Measurements from ENCODE around the gene FAHD2A. TPM values are rescaled to one million over a fixed set of nuclear protein-coding genes. Genes with fewer than 3 reads are reported as not detected.
"Not testable (repeated sequence)": the region's sequence is repeated elsewhere in the genome, so short reads cannot be mapped to it uniquely, and the experiment has no call there.

The FAHD2A gene
- polyA plus RNA-seq, 2 donors: 9.3 to 11.9 TPM

DNA sequence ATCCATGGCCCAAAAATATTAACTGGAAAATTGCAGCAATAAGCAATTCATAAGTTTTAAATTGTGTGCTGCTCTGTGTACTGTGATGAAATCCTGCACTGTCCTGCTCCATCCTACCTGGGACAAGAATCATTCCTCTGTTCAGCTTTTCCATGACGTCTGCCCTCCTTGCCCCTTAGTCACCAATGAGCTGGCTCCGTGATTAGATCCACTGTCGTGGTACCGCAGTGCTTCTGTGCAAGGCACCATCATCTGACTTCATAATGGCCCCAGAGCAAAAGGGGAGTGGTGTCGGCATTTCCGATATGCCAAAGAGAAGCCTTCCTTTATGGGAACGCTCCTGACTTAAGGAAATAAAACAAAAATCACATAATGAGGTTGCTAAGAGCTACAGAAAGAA, 3.4 kb upstream of the FAHD2A start:
- no peak overlapping the region for H3K4me3 ChIP-seq (ENCODE audit: low read depth in 1 of 2, low read length in 2 of 2)
- no peaks in the 10 kb centered on the region for H3K36me3 ChIP-seq (ENCODE audit: control insufficient read depth in 2 of 2, insufficient read depth in 2 of 2, low read length in 1 of 2)
- H3K4me1 ChIP-seq (ENCODE audit: control insufficient read depth in 2 of 2, insufficient read depth in 2 of 2, low read length in 1 of 2): peaks cover 4 to 11% of the 10 kb centered on the region in 2 donors
- WGBS, 2 donors: 93 to 95% methylated on average over 7 of the region's 7 CpGs
- H3K27me3 ChIP-seq (ENCODE audit: control insufficient read depth in 1 of 2, insufficient read depth in 2 of 2, low read length in 2 of 2): no peaks in the 10 kb centered on the region
- H3K27ac ChIP-seq (ENCODE audit: low read depth in 2 of 2, low read length in 1 of 2): no peak overlapping the region
- H3K9me3 ChIP-seq (ENCODE audit: control insufficient read depth in 2 of 2, insufficient read depth in 1 of 2, low read depth in 1 of 2, low read length in 1 of 2): no peaks in the 10 kb centered on the region

DNA sequence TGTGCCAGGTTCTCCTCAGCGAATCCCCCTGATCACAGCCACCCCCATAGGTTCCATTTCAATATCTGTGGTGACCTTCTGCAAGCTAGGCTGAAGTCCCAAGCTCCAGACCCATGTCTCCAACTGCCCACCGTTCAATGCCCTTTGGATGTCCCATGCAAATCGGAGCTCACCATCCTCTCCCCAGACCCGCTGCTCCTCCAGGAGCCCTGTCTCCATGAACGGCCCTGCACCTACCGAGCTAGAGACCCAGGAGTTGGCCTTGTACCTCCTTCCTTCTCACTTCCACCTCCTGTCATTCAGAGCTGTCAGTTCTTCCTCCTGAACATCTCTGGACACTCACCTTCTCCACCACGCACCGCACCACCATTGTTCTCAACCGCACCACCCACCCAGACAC, 1.0 kb upstream of the FAHD2A start:
- 63 to 72% methylated on average over 9 of the region's 9 CpGs for WGBS, 2 donors
- no peaks in the 10 kb centered on the region for H3K9me3 ChIP-seq (ENCODE audit: control insufficient read depth in 2 of 2, insufficient read depth in 1 of 2, low read depth in 1 of 2, low read length in 1 of 2)
- H3K27me3 ChIP-seq (ENCODE audit: control insufficient read depth in 1 of 2, insufficient read depth in 2 of 2, low read length in 2 of 2): no peaks in the 10 kb centered on the region
- H3K4me1 ChIP-seq (ENCODE audit: control insufficient read depth in 2 of 2, insufficient read depth in 2 of 2, low read length in 1 of 2): peaks cover 4 to 13% of the 10 kb centered on the region in 2 donors
- H3K36me3 ChIP-seq (ENCODE audit: control insufficient read depth in 2 of 2, insufficient read depth in 2 of 2, low read length in 1 of 2): no peaks in the 10 kb centered on the region
- H3K27ac ChIP-seq (ENCODE audit: low read depth in 2 of 2, low read length in 1 of 2): no peak overlapping the region
- H3K4me3 ChIP-seq (ENCODE audit: low read depth in 1 of 2, low read length in 2 of 2): peak overlapping the region; percentile 80 to 98

GRCh38 chr2:95402004-95402369, 521 bp upstream of the FAHD2A start:
- peak overlapping the region in 1 of 2 donors; percentile 87 for H3K27ac ChIP-seq (ENCODE audit: low read depth in 2 of 2, low read length in 1 of 2)
- peaks cover 4 to 13% of the 10 kb centered on the region in 2 donors for H3K4me1 ChIP-seq (ENCODE audit: control insufficient read depth in 2 of 2, insufficient read depth in 2 of 2, low read length in 1 of 2)
- not testable (repeated sequence) for H3K27me3 ChIP-seq (ENCODE audit: control insufficient read depth in 1 of 2, insufficient read depth in 2 of 2, low read length in 2 of 2); H3K36me3 ChIP-seq (ENCODE audit: control insufficient read depth in 2 of 2, insufficient read depth in 2 of 2, low read length in 1 of 2); H3K9me3 ChIP-seq (ENCODE audit: control insufficient read depth in 2 of 2, insufficient read depth in 1 of 2, low read depth in 1 of 2, low read length in 1 of 2)
- WGBS, 2 donors: 1 to 4% methylated on average over 10 of the region's 10 CpGs
- H3K4me3 ChIP-seq (ENCODE audit: low read depth in 1 of 2, low read length in 2 of 2): peak overlapping the region; percentile 80 to 98

GRCh38 chr2:95403204-95403721, 755 bp downstream of the FAHD2A start:
- peak overlapping the region; percentile 80 to 98 for H3K4me3 ChIP-seq (ENCODE audit: low read depth in 1 of 2, low read length in 2 of 2)
- H3K36me3 ChIP-seq (ENCODE audit: control insufficient read depth in 2 of 2, insufficient read depth in 2 of 2, low read length in 1 of 2); H3K9me3 ChIP-seq (ENCODE audit: control insufficient read depth in 2 of 2, insufficient read depth in 1 of 2, low read depth in 1 of 2, low read length in 1 of 2); H3K27me3 ChIP-seq (ENCODE audit: control insufficient read depth in 1 of 2, insufficient read depth in 2 of 2, low read length in 2 of 2): not testable (repeated sequence)
- H3K4me1 ChIP-seq (ENCODE audit: control insufficient read depth in 2 of 2, insufficient read depth in 2 of 2, low read length in 1 of 2): peaks cover 4 to 13% of the 10 kb centered on the region in 2 donors
- 3% methylated on average over 5 of the region's 5 CpGs for WGBS, 2 donors
- H3K27ac ChIP-seq (ENCODE audit: low read depth in 2 of 2, low read length in 1 of 2): peak overlapping the region; percentile 82 to 87

DNA sequence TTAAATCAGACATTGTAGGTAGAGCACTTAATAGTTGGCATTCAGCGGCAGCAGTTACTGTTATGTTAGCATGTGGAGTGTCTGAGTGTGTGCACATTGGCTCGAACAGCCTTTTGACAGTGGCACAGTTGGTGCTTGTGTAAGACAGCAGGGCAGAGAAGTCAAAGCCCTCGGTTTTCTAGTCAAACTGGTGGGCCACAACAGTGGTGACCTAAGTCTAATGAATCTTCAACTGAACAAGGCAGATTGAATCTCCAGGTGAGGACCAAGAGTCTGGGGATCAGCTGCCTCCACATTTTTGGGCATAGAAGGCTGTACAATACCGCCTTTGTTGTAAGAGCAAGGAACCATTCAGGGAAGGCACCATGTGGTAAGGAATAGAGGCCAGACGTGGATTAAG, 1.3 kb downstream of the FAHD2A start:
- H3K27me3 ChIP-seq (ENCODE audit: control insufficient read depth in 1 of 2, insufficient read depth in 2 of 2, low read length in 2 of 2); H3K27ac ChIP-seq (ENCODE audit: low read depth in 2 of 2, low read length in 1 of 2); H3K36me3 ChIP-seq (ENCODE audit: control insufficient read depth in 2 of 2, insufficient read depth in 2 of 2, low read length in 1 of 2); H3K9me3 ChIP-seq (ENCODE audit: control insufficient read depth in 2 of 2, insufficient read depth in 1 of 2, low read depth in 1 of 2, low read length in 1 of 2); H3K4me3 ChIP-seq (ENCODE audit: low read depth in 1 of 2, low read length in 2 of 2): not testable (repeated sequence)
- 83 to 86% methylated on average over 5 of the region's 5 CpGs for WGBS, 2 donors
- H3K4me1 ChIP-seq (ENCODE audit: control insufficient read depth in 2 of 2, insufficient read depth in 2 of 2, low read length in 1 of 2): peaks cover 4 to 13% of the 10 kb centered on the region in 2 donors

GRCh38 chr2:95404676-95405075, 2.2 kb downstream of the FAHD2A start:
- H3K9me3 ChIP-seq (ENCODE audit: control insufficient read depth in 2 of 2, insufficient read depth in 1 of 2, low read depth in 1 of 2, low read length in 1 of 2); H3K27me3 ChIP-seq (ENCODE audit: control insufficient read depth in 1 of 2, insufficient read depth in 2 of 2, low read length in 2 of 2); H3K4me3 ChIP-seq (ENCODE audit: low read depth in 1 of 2, low read length in 2 of 2); H3K36me3 ChIP-seq (ENCODE audit: control insufficient read depth in 2 of 2, insufficient read depth in 2 of 2, low read length in 1 of 2); H3K27ac ChIP-seq (ENCODE audit: low read depth in 2 of 2, low read length in 1 of 2): not testable (repeated sequence)
- H3K4me1 ChIP-seq (ENCODE audit: control insufficient read depth in 2 of 2, insufficient read depth in 2 of 2, low read length in 1 of 2): peaks cover 4 to 13% of the 10 kb centered on the region in 2 donors
- WGBS, 2 donors: 78 to 79% methylated on average over 3 of the region's 3 CpGs

GRCh38 chr2:95411239-95411638, 8.7 kb downstream of the FAHD2A start:
- not testable (repeated sequence) for H3K36me3 ChIP-seq (ENCODE audit: control insufficient read depth in 2 of 2, insufficient read depth in 2 of 2, low read length in 1 of 2)
- 94 to 97% methylated on average over 5 of the region's 5 CpGs for WGBS, 2 donors

DNA sequence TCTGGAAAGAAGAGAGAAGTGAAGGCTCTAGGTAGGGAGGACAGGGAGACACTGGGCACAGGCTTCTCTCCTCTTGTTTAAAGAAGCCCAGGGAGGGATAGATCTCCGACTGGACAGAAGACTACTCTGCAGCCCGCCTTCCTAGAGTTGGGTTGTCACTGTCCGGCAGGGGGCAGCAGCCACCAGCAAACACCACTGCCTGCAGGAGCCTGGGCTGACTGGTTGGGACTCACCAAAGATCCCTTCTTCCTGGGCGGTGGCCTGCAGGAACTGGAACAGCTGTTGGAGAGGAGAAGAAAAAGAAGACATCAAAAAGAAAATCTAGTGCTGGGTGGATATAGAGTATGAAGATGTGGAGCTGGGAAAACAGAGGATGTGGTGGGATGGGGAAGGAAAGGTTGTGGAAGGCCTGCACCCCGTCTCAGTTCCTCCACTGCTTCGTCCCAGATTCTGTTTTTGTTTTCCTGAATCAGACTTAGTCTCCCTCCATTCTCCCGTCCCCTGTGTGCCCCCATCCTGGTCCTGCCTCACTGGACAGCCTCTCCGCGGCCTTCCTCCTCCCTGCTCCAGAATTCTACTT, 11.6 kb downstream of the FAHD2A start:
- H3K27ac ChIP-seq (ENCODE audit: low read depth in 2 of 2, low read length in 1 of 2); H3K36me3 ChIP-seq (ENCODE audit: control insufficient read depth in 2 of 2, insufficient read depth in 2 of 2, low read length in 1 of 2); H3K4me3 ChIP-seq (ENCODE audit: low read depth in 1 of 2, low read length in 2 of 2); H3K27me3 ChIP-seq (ENCODE audit: control insufficient read depth in 1 of 2, insufficient read depth in 2 of 2, low read length in 2 of 2); H3K9me3 ChIP-seq (ENCODE audit: control insufficient read depth in 2 of 2, insufficient read depth in 1 of 2, low read depth in 1 of 2, low read length in 1 of 2); H3K4me1 ChIP-seq (ENCODE audit: control insufficient read depth in 2 of 2, insufficient read depth in 2 of 2, low read length in 1 of 2): not testable (repeated sequence)
- 30 to 44% methylated on average over 4 to 7 of the region's 9 CpGs for WGBS, 2 donors

More at GRCh38 chr2:95411239-95411638, 8.7 kb downstream of the FAHD2A start:
- H3K4me3 ChIP-seq (ENCODE audit: low read depth in 1 of 2, low read length in 2 of 2); H3K4me1 ChIP-seq (ENCODE audit: control insufficient read depth in 2 of 2, insufficient read depth in 2 of 2, low read length in 1 of 2); H3K9me3 ChIP-seq (ENCODE audit: control insufficient read depth in 2 of 2, insufficient read depth in 1 of 2, low read depth in 1 of 2, low read length in 1 of 2); H3K27ac ChIP-seq (ENCODE audit: low read depth in 2 of 2, low read length in 1 of 2); H3K27me3 ChIP-seq (ENCODE audit: control insufficient read depth in 1 of 2, insufficient read depth in 2 of 2, low read length in 2 of 2): not testable (repeated sequence)

GRCh38 chr2:95415138-95415537, 12.6 kb downstream of the FAHD2A start:
- 67 to 70% methylated on average over 3 of the region's 3 CpGs for WGBS, 2 donors
- H3K27ac ChIP-seq (ENCODE audit: low read depth in 2 of 2, low read length in 1 of 2); H3K4me1 ChIP-seq (ENCODE audit: control insufficient read depth in 2 of 2, insufficient read depth in 2 of 2, low read length in 1 of 2); H3K4me3 ChIP-seq (ENCODE audit: low read depth in 1 of 2, low read length in 2 of 2); H3K9me3 ChIP-seq (ENCODE audit: control insufficient read depth in 2 of 2, insufficient read depth in 1 of 2, low read depth in 1 of 2, low read length in 1 of 2); H3K27me3 ChIP-seq (ENCODE audit: control insufficient read depth in 1 of 2, insufficient read depth in 2 of 2, low read length in 2 of 2); H3K36me3 ChIP-seq (ENCODE audit: control insufficient read depth in 2 of 2, insufficient read depth in 2 of 2, low read length in 1 of 2): not testable (repeated sequence)

DNA sequence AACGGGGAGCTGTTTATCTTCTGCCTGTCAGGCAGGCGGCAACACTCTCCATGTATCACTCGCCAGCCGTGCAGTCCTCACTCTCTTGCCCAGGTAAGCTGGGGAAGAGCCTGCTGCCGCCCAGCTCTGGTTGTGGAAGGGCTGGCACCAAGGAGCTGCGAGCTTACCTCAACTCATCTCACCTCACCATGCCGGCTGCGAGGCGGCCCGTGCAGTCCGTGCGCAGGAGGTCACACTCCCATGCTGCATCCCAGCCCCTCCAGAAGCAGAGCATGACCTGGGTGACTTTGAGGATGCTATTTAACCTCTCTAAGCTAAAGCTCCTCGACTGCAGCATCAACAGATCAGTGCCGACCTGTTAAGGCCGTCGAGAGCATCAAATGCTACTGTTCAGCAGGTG, 13.1 kb downstream of the FAHD2A start:
- not testable (repeated sequence) for H3K4me1 ChIP-seq (ENCODE audit: control insufficient read depth in 2 of 2, insufficient read depth in 2 of 2, low read length in 1 of 2); H3K27me3 ChIP-seq (ENCODE audit: control insufficient read depth in 1 of 2, insufficient read depth in 2 of 2, low read length in 2 of 2); H3K9me3 ChIP-seq (ENCODE audit: control insufficient read depth in 2 of 2, insufficient read depth in 1 of 2, low read depth in 1 of 2, low read length in 1 of 2); H3K36me3 ChIP-seq (ENCODE audit: control insufficient read depth in 2 of 2, insufficient read depth in 2 of 2, low read length in 1 of 2); H3K27ac ChIP-seq (ENCODE audit: low read depth in 2 of 2, low read length in 1 of 2); H3K4me3 ChIP-seq (ENCODE audit: low read depth in 1 of 2, low read length in 2 of 2)
- 84 to 91% methylated on average over 16 of the region's 16 CpGs for WGBS, 2 donors
